ENCODE data around the gene SPATA9.

DNA sequence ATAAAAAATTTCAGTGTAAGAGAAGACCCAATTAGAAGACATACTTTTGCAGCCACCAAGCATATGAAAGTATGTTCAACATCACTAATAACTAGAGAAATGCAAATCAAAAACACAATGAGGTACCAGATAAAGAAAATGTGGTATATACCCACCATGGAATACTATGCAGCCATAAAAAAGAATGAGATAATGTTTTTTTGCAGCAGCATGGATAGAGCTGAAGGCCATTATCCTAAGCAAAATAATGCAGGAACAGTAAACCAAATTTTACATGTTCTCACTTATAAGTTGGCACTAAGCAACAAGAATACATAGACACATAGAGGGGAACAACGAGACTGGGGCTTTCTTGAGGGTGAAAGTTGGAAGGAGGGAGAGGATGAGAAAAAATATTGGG lies 6.9 kb upstream of the SPATA9 start:
- TF ChIP-seq POLR2AphosphoS5 (IDR thresholded peaks at IDR 0.05) (no peak), POLR2A (IDR thresholded peaks at IDR 0.05) (no peak), EP300 (IDR thresholded peaks at IDR 0.05; ENCODE audit: low read depth) (no peak)
- TF ChIP-seq, protein P1, sequence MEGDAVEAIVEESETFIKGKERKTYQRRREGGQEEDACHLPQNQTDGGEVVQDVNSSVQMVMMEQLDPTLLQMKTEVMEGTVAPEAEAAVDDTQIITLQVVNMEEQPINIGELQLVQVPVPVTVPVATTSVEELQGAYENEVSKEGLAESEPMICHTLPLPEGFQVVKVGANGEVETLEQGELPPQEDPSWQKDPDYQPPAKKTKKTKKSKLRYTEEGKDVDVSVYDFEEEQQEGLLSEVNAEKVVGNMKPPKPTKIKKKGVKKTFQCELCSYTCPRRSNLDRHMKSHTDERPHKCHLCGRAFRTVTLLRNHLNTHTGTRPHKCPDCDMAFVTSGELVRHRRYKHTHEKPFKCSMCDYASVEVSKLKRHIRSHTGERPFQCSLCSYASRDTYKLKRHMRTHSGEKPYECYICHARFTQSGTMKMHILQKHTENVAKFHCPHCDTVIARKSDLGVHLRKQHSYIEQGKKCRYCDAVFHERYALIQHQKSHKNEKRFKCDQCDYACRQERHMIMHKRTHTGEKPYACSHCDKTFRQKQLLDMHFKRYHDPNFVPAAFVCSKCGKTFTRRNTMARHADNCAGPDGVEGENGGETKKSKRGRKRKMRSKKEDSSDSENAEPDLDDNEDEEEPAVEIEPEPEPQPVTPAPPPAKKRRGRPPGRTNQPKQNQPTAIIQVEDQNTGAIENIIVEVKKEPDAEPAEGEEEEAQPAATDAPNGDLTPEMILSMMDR (IDR thresholded peaks at IDR 0.05), result no peak
